ACHN (cell line): Measurements from ENCODE around the gene PHF2.

ENCODE experiments used
- DNase-seq: peaks from one replicate; pipeline ENCODE4 v3.0.0-alpha.2; 2015
- in situ Hi-C: cut with HindIII; loops from 2 replicates; pipeline ENCODE4 v1.10.0; 2017; ENCODE audit warnings: low sequenced_read_pairs, low pct_ligation_motif_present, low pct_unique_long_range_greater_than_20kb

PHF2 gene

DNA sequence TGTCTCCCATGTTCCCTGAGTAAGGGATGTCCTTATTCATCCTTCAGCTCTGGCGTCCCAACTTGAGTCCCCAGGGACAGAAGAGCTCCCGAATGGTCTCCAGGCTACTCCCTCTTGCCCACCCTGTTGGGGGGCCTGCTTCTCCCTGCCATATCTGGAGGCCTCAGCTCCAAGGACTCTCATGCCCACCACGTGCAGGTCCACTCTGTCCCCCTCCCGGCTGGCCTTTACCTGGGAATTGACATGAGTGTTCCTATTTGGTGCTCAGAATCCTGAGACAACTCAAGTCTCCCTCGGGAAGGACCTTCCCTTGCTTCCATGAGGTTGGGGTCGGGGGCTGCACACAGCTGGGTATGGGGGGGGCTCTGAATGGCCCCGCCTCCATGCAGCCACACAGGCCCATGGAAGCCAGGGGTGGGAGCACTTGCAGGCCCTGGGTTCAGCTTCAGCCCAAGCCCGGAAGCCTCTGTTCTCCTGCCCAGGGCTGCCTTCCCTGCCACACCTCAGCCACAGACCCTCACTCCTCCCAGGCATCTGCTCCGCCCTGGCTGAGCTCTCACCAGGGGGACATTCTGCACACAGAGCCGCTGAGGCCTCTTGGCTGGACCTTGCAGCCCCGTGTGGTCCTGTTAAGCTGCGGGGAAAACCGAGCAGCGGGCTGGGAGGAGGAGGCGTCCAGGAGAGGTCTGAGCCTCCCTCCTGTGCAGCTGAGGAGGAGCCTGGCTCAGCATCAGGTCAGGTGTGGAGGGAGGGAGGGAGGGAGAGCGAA is 121.9 kb downstream of the PHF2 start:
- DNase-seq: no peak
- in situ Hi-C loops: no loop called here

DNA sequence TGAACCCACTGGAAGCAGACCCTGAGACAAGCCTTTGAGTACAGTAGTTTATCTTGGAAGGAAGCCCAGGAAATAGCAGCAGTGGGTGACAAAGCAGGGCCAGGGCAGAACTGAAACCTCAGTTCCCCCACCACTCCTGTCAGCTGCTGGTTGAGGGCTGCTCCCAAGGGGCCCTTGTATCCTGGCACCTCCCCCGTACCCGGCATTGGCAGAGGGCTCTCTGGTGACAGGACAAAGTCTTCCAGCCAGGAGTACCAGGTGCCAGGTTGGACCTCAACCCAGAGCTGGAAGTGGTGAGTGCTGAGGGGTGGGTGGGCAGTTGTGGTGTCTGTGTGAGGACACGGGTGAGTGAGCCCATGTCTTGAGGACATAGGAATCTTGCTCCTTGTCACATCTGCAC is 123.3 kb downstream of the PHF2 start:
- no peak for DNase-seq
- in situ Hi-C loops: no loop called here

DNA sequence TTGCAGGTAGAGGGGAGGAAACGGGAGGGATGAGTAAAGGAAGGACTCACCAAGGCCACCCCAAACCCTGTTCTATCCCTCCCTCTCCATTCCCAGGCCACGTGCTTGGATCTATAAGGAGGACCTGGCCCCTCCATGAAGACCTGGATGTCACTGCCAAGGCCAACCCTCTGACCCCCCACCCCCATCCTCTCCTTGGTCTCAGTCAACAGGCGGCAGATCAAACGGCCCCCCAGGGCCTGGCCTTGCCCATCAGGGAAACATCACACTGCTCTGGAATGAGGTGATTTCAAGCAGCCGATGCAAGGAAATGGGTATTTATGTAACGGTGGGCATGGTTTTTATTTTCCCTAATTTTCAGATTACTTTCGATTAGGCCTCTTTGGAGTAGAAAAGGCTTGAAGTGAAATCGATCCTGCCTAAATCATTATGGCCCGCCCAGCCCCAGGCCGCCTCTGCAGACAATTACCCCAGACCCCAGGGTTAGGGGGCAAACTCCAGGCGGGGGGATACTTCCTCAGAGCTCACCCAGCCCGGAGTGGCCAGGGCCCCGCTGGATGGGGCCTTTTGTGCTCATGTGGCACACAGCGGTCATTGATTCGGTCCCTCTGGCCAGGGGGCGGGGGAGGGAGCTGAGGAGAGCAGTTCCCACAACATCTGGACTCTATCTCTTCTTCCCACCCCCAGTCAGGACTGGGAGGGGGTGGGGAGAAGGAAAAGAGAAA is 125.3 kb downstream of the PHF2 start:
- no peak for DNase-seq
- in situ Hi-C loops: no loop called here

DNA sequence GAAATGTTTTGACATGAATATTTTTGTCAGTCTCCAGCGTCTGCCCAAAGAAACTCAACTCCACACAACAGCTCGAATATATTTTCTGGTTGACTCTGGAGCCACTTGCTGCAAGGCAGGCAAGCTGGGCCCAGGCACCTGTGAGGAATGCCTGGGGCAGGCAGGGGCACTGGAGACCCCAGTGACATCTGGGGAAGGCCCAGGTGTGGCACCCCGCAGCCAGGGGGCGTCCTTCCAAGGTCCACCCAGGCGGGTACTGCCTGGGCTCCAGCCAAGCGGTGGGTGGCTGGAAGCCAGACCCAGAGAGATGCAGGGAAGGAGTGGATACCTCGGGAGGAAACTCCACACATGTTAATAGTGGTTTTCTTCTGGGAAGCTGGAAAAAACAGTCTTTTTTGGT is 125.9 kb downstream of the PHF2 start:
- no peak for DNase-seq
- in situ Hi-C loops: no loop called here

DNA sequence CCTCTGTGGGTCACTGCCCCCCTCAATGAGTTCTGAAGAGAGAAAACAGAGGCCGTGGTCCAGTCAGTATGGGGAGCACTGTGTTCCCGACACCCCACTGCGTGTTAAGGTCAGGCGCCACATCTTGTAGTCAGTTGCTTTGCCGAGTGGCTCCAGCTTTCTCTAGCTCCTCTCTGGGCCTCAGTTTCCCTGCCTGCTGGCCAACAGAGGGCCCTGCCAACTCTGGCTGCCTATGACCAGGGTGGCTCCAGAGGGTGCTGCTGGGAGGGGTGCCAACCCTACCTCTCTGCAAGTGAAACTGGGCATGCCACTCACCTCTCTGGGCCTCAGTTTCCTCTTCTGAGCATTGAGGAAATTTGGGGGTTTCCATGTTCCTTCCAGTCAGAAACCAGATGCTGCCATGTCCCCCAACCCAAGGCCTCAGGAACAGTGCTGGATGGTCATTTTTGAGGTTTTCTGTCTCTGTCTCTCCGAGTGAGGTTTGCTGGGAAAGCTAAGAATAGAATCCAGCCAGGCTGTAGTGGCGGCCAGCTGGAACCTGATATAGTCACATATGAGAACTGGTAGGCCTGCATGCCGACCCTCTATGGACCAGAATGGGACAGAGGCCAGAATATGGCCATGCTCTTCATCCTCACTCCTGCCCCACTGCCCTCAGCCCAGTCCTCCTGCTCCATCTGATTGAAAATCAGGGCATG is 132.1 kb downstream of the PHF2 start:
- in situ Hi-C loops: no loop called here
- no peak for DNase-seq

DNA sequence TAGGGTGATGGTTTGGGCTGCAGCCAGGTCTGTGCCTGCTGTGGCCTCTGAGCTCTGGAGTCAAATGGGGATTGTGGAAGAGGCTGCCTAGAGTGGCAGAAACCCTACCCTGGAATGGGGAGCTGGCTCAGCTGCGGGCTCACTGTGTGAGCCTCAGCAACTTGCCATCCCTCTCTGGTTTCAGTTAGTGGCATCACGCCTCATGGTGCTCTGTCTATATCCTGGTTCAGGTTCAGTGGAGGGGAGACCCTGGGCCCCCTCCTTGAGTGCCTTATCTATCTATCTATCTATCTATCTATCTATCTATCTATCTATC is 132.6 kb downstream of the PHF2 start:
- no peak for DNase-seq

DNA sequence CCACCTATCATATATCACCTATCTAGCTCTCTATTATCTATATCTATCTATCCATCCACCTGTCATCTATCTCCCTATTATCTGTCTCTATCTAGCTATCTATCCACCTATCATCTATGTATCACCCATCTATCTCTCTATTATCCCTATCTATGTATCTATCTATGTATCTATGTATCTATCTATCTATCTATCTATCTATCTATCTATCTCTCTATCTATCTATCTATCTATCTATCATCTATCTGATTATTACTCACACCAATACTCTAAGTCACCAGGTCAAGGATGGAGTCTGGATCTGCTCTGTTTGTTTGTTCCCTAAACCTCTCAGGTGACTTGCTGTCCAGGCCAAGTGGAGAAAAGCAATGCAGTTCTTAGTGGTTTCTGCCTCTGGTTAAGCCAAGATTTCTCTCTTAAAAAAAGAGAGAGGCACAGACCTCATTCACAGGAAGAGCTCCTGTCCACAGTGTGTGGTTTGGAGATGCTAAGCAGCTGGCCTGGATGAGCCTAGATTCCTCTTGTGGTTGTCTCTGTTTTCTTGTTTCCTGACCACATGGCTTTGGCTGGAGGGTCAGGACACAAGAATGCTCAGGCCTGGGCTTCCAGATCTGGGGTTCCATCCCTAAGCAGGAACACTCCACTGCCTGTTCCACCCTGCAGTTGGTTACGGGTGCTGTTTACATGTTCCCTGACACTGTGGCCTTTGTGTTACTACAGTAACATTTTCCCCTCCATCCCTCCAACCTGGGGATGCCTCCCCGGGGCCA is 133.4 kb downstream of the PHF2 start:
- in situ Hi-C loops: no loop called here
- DNase-seq: no peak

More for the DNA sequence above, 132.6 kb downstream of the PHF2 start:
- in situ Hi-C loops: no loop called here

DNA sequence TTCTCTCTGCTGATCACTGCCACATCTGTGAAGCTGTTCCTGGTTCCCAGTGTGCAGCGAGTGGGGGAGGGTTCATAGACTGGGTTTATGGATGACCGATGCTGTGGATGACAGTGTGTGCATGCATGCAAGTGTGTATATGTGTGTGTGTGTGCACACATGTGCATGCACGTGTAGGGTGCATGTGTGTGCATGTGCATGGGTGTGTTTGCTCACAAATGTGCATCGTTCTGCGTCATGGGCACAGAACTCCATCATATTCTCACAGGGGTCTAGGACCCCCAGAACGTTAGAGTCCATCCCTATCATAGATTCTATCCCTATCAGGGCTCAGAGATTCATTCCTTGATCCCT is 134.0 kb downstream of the PHF2 start:
- DNase-seq: no peak
- in situ Hi-C loops: no loop called here

DNA sequence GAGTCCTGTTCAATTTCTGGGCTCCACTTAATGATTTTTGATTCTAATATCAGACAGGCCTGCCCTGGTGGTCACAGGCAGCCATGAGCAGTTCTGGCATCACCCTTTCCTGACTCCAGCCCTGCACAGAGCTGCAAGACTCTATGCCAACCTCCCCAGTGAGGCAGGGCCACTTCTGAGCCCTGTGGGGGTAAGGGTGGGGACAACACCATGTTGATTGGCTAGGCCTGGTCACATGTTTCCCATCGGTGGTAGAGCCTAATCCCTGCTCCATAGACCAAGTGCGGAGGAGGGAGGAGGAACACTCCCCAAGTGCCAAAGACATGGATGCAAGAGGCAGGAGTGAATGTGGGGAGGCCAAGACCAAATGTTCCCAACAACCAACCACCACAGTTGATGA is 134.6 kb downstream of the PHF2 start:
- in situ Hi-C loops: no loop called here
- DNase-seq: no peak

DNA sequence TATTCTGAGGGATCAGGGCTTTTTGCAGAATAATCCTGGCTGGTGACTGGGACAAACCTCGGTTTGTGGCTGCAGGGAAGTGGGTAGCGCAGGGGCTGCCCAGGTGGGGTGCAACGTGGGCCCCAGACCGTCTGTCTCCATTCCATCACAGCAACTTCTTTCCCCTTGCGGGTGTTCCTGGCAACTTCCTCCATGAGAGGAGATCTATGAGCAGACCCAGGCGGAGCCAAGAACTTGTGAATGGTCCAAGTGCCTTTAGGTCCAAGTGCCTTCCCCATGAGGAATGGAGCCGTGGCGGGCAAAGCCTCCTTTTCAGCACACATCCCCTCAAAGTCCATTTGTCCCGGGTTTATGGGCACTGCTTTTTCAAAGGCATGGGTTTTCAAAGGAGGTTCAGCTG is 136.5 kb downstream of the PHF2 start:
- in situ Hi-C loops: no loop called here
- DNase-seq: no peak

DNA sequence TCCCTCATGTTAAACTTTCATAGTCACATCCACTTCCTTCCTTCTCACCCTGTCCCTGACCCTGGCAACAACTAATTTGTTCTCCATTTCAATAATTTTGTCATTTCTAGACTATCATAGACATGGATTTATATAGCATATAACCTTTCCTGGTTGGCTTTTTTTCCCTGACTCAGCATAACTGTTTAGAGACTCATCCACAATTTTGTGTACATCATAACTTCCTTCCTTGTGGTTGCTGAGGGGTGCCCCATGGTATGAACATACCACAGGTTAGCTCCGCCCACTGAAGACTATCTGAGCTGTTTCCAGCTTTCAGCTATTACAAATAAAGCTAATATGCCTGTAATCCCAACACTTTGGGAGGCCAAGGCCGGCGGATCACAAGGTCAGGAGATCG is 137.3 kb downstream of the PHF2 start:
- no peak for DNase-seq
- in situ Hi-C loops: no loop called here

DNA sequence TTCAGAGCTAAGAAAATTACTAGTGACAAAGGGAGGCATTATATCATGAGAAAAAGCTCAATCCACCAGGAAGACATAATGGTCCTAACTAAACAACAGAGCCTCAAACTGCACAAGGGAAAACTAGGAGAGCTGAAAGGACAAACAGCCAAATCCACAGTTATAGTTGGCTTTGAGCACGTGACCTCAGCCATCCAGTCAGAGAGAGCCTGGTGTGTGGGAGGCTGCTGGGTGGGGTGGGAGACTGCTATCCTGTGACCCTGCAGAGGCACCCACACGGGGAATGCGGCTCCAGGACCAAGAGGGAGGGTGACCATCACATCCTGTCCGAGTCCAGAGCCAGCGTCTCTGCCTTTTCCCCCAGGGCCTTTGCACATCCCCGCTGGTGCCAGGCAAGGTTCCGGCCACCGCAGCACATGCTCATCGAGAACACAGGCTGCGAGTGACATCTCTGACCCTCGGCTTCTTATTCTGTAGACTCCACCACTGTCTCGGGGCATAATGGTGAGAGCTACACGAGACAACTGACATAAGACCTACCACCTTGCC is 145.1 kb downstream of the PHF2 start:
- no peak for DNase-seq
- in situ Hi-C loops: no loop called here

DNA sequence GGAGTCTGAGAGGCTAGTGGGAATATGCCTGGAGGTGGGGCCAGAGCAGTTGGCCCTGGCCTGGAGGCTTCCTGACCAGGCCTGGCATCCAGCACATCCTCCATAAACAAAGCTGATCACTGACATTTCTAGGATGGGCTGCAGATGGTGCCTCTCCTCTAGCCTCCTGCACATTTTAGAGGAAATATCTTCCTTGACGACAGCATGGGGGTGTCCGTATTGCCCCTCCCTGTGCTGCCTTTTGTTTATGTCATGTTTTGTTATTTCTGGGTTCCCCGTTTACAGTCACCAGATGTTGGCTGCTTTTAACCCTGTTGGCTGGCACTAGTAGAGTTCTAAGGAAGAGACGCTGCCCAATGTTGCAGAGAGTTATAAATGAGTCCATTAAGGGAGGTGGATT is 148.5 kb downstream of the PHF2 start:
- in situ Hi-C loops: no loop called here
- no peak for DNase-seq

DNA sequence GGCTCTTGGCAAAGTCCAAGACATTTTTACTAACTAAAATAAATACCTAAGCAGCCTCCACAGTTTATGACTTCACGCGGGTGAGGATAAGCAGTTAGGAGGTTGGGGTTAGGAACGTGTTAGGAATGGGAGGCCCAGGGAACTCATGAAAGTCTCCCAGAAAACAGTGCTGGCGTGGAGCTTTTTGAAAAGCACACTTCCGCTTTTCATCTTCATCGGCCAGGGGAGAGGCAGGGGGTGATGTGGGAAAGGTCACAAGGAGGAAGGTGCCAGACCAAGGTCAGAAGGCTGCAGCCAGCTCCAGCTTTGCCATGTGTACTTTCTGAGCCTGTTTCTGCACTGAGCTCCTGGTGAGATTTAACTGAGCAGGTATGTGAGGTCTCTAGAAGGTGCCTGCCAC is 149.0 kb downstream of the PHF2 start:
- no peak for DNase-seq
- in situ Hi-C loops: no loop called here

DNA sequence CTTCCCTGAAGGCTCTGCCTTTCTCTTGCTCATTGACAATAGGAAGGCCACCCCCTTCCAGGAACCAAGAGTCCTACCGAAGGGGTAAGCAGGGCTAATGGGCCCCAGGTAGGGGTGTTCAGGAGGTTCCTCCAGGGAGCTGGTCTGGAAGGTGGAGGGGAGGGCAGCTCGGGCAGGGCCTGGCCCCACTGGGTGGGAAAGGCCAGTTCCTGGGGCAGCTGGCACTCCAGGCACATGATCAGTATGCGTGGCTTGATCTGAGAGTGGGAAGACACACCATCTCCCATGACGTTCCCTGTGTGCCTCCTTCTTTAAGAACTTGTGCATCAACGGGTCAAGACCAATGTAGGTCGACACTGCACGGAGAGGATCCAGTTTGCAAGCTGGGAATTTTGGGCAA is 149.8 kb downstream of the PHF2 start:
- DNase-seq: no peak
- in situ Hi-C loops: no loop called here
